Measurements from ENCODE around the gene STARD10. TPM values are rescaled to one million over a fixed set of nuclear protein-coding genes. Genes with fewer than 3 reads are reported as not detected.
A peak's percentile ranks its signal among the peaks of the same experiment; 100 is the strongest.

STARD10 gene
- 94.8 and 128 TPM in 2 replicates for total RNA-seq

DNA sequence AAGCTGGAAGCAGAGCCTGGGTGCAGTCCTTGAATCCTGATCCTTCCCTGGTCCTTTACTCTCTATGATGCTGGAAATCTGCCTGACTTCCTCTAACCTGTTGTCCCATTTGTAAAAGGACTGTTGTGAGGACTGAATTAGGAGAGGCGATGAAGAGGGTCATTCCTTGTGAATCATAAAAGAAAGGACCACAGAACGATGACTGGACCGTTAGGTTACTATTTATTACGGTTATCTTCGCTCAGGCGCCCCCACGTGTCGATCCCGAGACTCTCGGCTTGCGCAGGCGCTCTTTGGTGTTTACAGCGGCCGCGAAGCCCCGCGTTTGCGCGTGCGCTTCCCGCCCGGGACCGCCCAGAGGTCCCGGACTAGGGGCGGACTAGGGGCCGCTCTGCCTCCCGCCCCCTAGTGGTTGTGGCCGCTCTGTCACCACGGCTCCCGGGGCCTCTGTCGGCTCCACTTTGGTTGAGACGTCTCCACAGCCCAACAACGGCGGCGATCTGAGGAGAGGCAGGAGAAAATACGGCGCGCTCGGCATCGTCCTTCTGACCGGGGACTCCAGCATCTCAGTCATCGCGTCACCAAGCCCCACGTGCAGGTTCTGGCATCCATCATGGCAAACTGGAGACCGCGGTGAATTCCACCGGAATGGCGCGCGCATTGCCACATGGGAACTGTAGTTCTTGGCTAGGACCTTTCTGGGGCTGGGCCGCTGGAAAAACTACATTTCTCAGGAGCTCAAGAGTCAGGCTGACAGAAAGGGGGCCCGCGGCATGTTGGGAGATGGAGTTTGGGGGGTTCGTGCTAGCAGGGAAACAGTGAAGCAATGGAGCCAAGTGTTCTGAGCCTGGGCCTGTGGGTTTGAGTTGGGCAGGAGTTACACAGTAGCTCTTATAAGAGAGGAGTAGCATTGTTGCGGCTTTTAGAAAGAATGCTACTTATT, at the start of gene STARD10:
Gene STARD10, minus strand, starts transcription at position 623 of the 943 bp plus-strand sequence. CDS start 12,866 bp downstream, outside the sequence.
- TF ChIP-seq, protein P1, sequence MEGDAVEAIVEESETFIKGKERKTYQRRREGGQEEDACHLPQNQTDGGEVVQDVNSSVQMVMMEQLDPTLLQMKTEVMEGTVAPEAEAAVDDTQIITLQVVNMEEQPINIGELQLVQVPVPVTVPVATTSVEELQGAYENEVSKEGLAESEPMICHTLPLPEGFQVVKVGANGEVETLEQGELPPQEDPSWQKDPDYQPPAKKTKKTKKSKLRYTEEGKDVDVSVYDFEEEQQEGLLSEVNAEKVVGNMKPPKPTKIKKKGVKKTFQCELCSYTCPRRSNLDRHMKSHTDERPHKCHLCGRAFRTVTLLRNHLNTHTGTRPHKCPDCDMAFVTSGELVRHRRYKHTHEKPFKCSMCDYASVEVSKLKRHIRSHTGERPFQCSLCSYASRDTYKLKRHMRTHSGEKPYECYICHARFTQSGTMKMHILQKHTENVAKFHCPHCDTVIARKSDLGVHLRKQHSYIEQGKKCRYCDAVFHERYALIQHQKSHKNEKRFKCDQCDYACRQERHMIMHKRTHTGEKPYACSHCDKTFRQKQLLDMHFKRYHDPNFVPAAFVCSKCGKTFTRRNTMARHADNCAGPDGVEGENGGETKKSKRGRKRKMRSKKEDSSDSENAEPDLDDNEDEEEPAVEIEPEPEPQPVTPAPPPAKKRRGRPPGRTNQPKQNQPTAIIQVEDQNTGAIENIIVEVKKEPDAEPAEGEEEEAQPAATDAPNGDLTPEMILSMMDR (IDR thresholded peaks at IDR 0.05; ENCODE audit: insufficient read depth, low read length, poor library complexity, severe bottlenecking), result peak; percentile 98
- no peaks in the 10 kb centered on the region for H3K36me3 ChIP-seq (ENCODE audit: control insufficient read depth, insufficient read depth, low read length)
- peak; percentile 72 for DNase-seq (ENCODE audit: low read depth)
- H3K27me3 ChIP-seq (ENCODE audit: control insufficient read depth, insufficient read depth, low read length), result no peaks in the 10 kb centered on the region
- peak within 1 kb of the TSS; percentile 75 for H3K4me3 ChIP-seq (ENCODE audit: low read depth, low read length)

DNA sequence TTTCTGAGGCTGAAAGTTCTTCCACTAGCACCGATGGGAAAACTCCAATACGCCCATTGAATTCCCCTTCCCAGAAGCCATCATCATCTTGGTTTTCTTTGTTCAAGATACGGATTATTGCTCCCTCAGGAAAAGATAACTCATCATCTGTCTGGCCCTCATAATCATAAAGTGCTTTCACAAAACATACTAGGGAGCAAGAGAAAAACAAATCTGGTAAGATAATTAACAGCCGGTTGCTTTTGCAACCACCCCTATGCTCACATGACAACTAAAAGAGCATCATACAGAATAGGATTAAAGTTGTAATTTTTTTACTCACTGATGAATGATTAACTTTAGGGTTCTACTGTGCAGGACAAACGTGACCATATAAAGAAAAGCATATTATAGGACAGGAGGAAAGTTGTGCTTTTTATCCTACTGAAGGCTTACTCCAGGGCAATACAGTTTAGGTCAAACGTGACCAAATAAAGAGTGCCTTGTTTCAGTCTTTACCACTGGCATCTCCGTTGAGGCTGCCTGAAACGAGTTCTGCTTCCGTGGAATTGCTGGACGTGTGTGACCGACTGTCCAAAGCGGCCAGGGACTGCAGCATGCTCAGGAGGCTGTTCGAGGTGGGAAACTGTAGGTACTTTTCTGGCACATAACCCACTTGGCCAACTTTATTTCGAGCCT, 48.9 kb upstream of the STARD10 start:
- TF ChIP-seq, protein P1 (IDR thresholded peaks at IDR 0.05; ENCODE audit: insufficient read depth, low read length, poor library complexity, severe bottlenecking), result no peak
- no peak for DNase-seq (ENCODE audit: low read depth)

GRCh38 chr11:72842126-72842525, 48.3 kb upstream of the STARD10 start:
- no peaks in the 10 kb centered on the region for H3K36me3 ChIP-seq (ENCODE audit: control insufficient read depth, insufficient read depth, low read length)
- no peaks in the 10 kb centered on the region for H3K27me3 ChIP-seq (ENCODE audit: control insufficient read depth, insufficient read depth, low read length)
- TF ChIP-seq, protein P1 (IDR thresholded peaks at IDR 0.05; ENCODE audit: insufficient read depth, low read length, poor library complexity, severe bottlenecking), result no peak
- H3K4me3 ChIP-seq (ENCODE audit: low read depth, low read length), result no peak overlapping the region
- DNase-seq (ENCODE audit: low read depth), result no peak

More for the DNA sequence above, 48.9 kb upstream of the STARD10 start:
- H3K4me3 ChIP-seq (ENCODE audit: low read depth, low read length), result no peak overlapping the region
- no peaks in the 10 kb centered on the region for H3K27me3 ChIP-seq (ENCODE audit: control insufficient read depth, insufficient read depth, low read length)
- no peaks in the 10 kb centered on the region for H3K36me3 ChIP-seq (ENCODE audit: control insufficient read depth, insufficient read depth, low read length)

DNA sequence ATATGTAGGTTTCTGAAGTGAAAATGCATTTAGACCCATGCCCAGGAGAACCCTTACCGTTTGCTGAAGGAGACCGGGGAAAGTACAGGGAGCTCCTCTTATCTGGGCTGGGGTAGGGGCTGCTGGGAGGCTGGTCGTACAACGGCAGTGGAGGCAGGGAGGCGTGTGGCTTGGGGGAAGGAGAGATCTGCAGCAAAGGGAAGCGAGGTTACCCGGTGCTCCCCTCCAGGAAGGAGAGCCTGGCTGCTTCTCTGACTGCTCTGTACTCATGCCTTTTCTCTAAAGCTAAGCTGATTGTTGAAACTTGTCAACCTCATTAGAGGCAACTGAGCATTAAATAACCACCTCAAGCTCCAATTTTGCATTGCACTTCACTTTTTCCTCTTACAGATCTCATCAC, 47.5 kb upstream of the STARD10 start:
- Histone ChIP-seq H3K36me3 (ENCODE audit: control insufficient read depth, insufficient read depth, low read length) (no peaks in the 10 kb centered on the region), H3K4me3 (ENCODE audit: low read depth, low read length) (no peak overlapping the region), H3K27me3 (ENCODE audit: control insufficient read depth, insufficient read depth, low read length) (no peaks in the 10 kb centered on the region)
- TF ChIP-seq, protein P1 (IDR thresholded peaks at IDR 0.05; ENCODE audit: insufficient read depth, low read length, poor library complexity, severe bottlenecking), result no peak
- no peak for DNase-seq (ENCODE audit: low read depth)

DNA sequence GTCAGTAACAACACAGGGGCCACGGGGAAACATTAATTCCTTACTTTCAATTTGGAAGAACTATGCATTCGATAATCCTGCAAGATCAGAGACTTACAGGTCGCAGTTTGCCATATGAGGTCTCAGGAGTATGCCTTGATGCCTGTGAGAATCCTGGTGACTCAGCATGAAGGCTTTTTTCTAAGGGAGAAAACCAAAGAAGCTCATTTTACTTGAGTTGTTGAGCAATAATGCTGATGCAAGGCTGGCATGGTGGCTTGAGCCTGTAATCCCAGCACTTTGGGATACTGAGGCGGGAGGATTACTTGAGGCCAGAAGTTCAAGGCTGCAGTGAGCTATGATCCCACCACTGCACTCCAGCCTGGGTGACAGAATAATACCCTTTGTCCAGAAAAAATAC, 46.9 kb upstream of the STARD10 start:
- TF ChIP-seq, protein P1 (IDR thresholded peaks at IDR 0.05; ENCODE audit: insufficient read depth, low read length, poor library complexity, severe bottlenecking), result no peak
- no peak overlapping the region for H3K4me3 ChIP-seq (ENCODE audit: low read depth, low read length)
- peak; percentile 50 for DNase-seq (ENCODE audit: low read depth)
- H3K27me3 ChIP-seq (ENCODE audit: control insufficient read depth, insufficient read depth, low read length), result no peaks in the 10 kb centered on the region
- H3K36me3 ChIP-seq (ENCODE audit: control insufficient read depth, insufficient read depth, low read length), result no peaks in the 10 kb centered on the region

Measured in kidney epithelial cell (primary cell).